T-helper 17 cell (primary cell): ENCODE data around the gene GPC6. TPM values are rescaled to one million over a fixed set of nuclear protein-coding genes. Genes with fewer than 3 reads are reported as not detected.

Source experiments
- ATAC-seq: fragments of 150-1000 bp; cut with Tn5 transposase; 2 replicates; pipeline ENCODE4 v1.10.0; 2021; ENCODE audit warnings: mild to moderate bottlenecking, moderate library complexity
- DNase-seq, 3 donors: peaks; one replicate each; pipeline versions ENCODE4 v3.0.0 to v3.0.0-alpha.2; 2020 to 2021
- H3K9me3 ChIP-seq: one replicate; pipeline ENCODE4 v1.7.0; 2013; ENCODE audit warnings: low read length, mild to moderate bottlenecking; ENCODE audit not compliant: control insufficient read depth, poor library complexity, severe bottlenecking
- H3K27ac Mint-ChIP-seq: one replicate; pipeline ENCODE4 v1.8.0; 2022; ENCODE audit warnings: mild to moderate bottlenecking, moderate library complexity, mixed read lengths
- H3K27me3 Mint-ChIP-seq: one replicate; pipeline ENCODE4 v1.8.0; 2022; ENCODE audit warnings: mixed read lengths
- H3K36me3 Mint-ChIP-seq: one replicate; pipeline ENCODE4 v1.8.0; 2022; ENCODE audit warnings: low read depth, mixed read lengths
- H3K4me1 Mint-ChIP-seq: one replicate; pipeline ENCODE4 v1.8.0; 2022; ENCODE audit warnings: mild to moderate bottlenecking, mixed read lengths
- H3K4me3 Mint-ChIP-seq: one replicate; pipeline ENCODE4 v1.8.0; 2022; ENCODE audit warnings: mild to moderate bottlenecking, moderate library complexity, mixed read lengths
- total RNA-seq, 4 donors: library from RNA in 2 of 4; stranded (reverse) in 2 of 4; gene quantifications; one replicate each; pipeline ENCODE4 v1.2.3 and lab custom pipeline; 2022 to 2026

The GPC6 gene
- total RNA-seq, 2 donors from 2014 or later = not detected

DNA sequence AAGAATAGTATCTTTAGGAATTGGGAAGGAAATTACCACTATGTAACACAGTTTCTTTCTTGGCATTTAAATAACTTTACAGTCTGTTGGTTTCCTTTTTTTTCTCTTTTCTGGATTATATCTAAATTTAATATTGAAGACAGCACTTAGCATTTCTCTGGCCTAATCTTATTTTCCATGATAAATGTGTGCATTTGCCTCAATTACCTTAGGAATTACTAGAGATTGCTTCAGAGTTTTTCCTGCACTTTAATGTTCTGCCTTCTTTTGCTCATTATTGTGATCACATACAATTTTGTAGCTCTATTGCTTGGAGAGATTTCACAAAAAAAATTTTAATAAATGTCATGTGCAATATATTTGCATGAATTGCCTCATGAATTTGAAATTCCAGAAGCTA, 1227.7 kb downstream of the GPC6 start:
- ATAC-seq (no peak), DNase-seq (no peak)
- H3K27ac Mint-ChIP-seq = no peak overlapping the region
- H3K4me3 Mint-ChIP-seq = no peak overlapping the region
- H3K9me3 ChIP-seq = no peaks in the 10 kb centered on the region
- H3K4me1 Mint-ChIP-seq = no peaks in the 10 kb centered on the region
- H3K27me3 Mint-ChIP-seq = peaks cover 9% of the 10 kb centered on the region
- no peaks in the 10 kb centered on the region for H3K36me3 Mint-ChIP-seq

DNA sequence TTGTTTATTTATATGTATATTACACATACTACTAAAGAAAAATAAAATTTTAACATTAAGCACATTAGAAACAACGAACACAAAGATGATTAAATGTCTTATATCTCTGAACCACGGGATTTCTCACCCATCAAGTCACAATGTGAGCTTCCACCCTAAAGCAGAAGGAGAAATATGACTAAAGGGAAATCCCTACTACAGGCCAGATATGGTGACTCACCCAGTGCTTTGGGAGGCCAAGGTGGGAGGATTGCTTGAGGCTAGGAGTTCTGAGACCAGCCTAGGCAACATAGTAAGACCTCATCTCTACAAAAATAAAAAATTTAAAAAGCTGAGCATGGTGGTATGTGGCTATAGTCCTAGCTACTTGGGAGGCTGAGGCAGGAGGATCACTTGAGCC, 1228.3 kb downstream of the GPC6 start:
- Mint-ChIP-seq H3K4me3 (no peak overlapping the region), H3K36me3 (no peaks in the 10 kb centered on the region), H3K27ac (no peak overlapping the region), H3K4me1 (no peaks in the 10 kb centered on the region), H3K27me3 (peaks cover 9% of the 10 kb centered on the region)
- ATAC-seq = no peak
- DNase-seq = no peak
- no peaks in the 10 kb centered on the region for H3K9me3 ChIP-seq

DNA sequence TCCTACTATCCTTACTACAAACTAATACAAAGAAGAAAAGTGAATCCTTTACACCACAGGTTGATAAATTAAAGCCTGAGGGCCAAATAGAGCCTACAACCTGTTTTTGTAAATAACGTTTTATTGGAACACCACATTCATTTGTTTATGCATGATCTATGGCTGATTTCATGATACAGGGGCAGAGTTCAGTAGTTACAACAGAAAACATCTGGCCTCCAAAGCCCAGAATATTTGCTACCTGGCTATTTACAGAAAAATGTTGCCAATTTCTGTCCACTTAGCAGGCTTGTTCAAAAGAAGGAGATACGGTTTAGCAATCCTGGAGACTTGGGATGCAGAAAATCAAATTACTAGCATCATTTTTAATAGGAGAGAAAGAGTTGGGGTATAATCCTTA, 1228.8 kb downstream of the GPC6 start:
- no peak for ATAC-seq
- no peaks in the 10 kb centered on the region for H3K4me1 Mint-ChIP-seq
- H3K27me3 Mint-ChIP-seq = peaks cover 9% of the 10 kb centered on the region

More for the DNA sequence above, 1228.8 kb downstream of the GPC6 start:
- H3K36me3 Mint-ChIP-seq = no peaks in the 10 kb centered on the region
- H3K4me3 Mint-ChIP-seq = no peak overlapping the region
- no peak overlapping the region for H3K27ac Mint-ChIP-seq
- H3K9me3 ChIP-seq = no peaks in the 10 kb centered on the region
- DNase-seq = no peak
